Loucy (cell line): ENCODE data around the gene NAALADL2.

Experiments used
- H2AFZ ChIP-seq: fragments of 200-600 bp; sonication (generic); 2 replicates; pipeline ENCODE4 v1.6.0; 2016; ENCODE audit warnings: antibody characterized with exemption, mild to moderate bottlenecking, low read length, moderate library complexity
- H3F3A ChIP-seq: fragments of 200-600 bp; 2 replicates; pipeline ENCODE4 v1.6.0; 2016; ENCODE audit warnings: antibody characterized with exemption, low read depth, mild to moderate bottlenecking
- H3K27me3 ChIP-seq: fragments of 200-600 bp; sonication (generic); 2 replicates; pipeline ENCODE4 v1.6.1; 2014; ENCODE audit warnings: low read length, mild to moderate bottlenecking; ENCODE audit not compliant: insufficient read depth, poor library complexity, severe bottlenecking
- H3K36me3 ChIP-seq: fragments of 200-600 bp; sonication (generic); 2 replicates; pipeline ENCODE4 v1.6.1; 2016; ENCODE audit warnings: low read length; ENCODE audit not compliant: insufficient read depth
- H3K4me1 ChIP-seq: fragments of 200-600 bp; sonication (generic); 2 replicates; pipeline ENCODE4 v1.5.1; 2014; ENCODE audit warnings: low read length, mild to moderate bottlenecking; ENCODE audit not compliant: insufficient read depth, poor library complexity, severe bottlenecking
- H3K4me2 ChIP-seq: fragments of 200-600 bp; sonication (generic); 2 replicates; pipeline ENCODE4 v1.6.0; 2014; ENCODE audit warnings: antibody characterized with exemption, low read length, low read depth, mild to moderate bottlenecking; ENCODE audit not compliant: poor library complexity, severe bottlenecking
- H3K4me3 ChIP-seq: fragments of 200-600 bp; sonication (generic); 2 replicates; pipeline ENCODE4 v1.5.1; 2014; ENCODE audit warnings: low read length, mild to moderate bottlenecking, mixed read lengths; ENCODE audit not compliant: poor library complexity, severe bottlenecking
- H3K79me2 ChIP-seq: fragments of 200-600 bp; sonication (generic); 2 replicates; pipeline ENCODE4 v1.6.1; 2014; ENCODE audit warnings: low read length; ENCODE audit not compliant: insufficient read depth
- H3K9ac ChIP-seq: fragments of 200-600 bp; sonication (generic); 2 replicates; pipeline ENCODE4 v1.6.0; 2014; ENCODE audit warnings: mild to moderate bottlenecking, low read depth, low read length, moderate library complexity; ENCODE audit not compliant: poor library complexity, severe bottlenecking
- H3K9me2 ChIP-seq: fragments of 200-600 bp; sonication (generic); replicated peaks from 2 replicates; pipeline ENCODE4 v1.6.1; 2016; ENCODE audit warnings: low read depth, low read length, mixed read lengths
- H3K9me3 ChIP-seq: fragments of 200-600 bp; sonication (generic); 2 replicates; pipeline ENCODE4 v1.6.1; 2014; ENCODE audit warnings: mild to moderate bottlenecking, antibody characterized with exemption, low read length, low read depth; ENCODE audit not compliant: insufficient read depth
- H4K20me1 ChIP-seq: fragments of 200-600 bp; sonication (generic); 2 replicates; pipeline ENCODE4 v1.6.0; 2014; ENCODE audit warnings: antibody characterized with exemption, low read length, mild to moderate bottlenecking; ENCODE audit not compliant: insufficient read depth, poor library complexity, severe bottlenecking
- CTCF ChIP-seq: fragments of 200-600 bp; sonication (generic); conservative IDR thresholded peaks from 2 replicates; pipeline ENCODE4 v1.5.1; 2014; ENCODE audit warnings: mild to moderate bottlenecking, antibody characterized with exemption, low read length
- EZH2phosphoT487 ChIP-seq: fragments of 200-600 bp; IDR thresholded peaks from 2 replicates; pipeline ENCODE4 v1.6.1; 2018; ENCODE audit warnings: antibody characterized with exemption, mild to moderate bottlenecking, moderate library complexity, borderline replicate concordance

NAALADL2 gene

GRCh38 chr3:175476489-175476888 is 617.4 kb downstream of the NAALADL2 start:
- no peaks in the 10 kb centered on the region for H3K36me3 ChIP-seq
- H3K4me1 ChIP-seq, result no peaks in the 10 kb centered on the region
- no peaks in the 10 kb centered on the region for H3K9me3 ChIP-seq
- H3K4me3 ChIP-seq, result no peak overlapping the region
- H3K9me2 ChIP-seq, result no peaks in the 10 kb centered on the region
- TF ChIP-seq CTCF (no peak), EZH2phosphoT487 (no peak)
- H3K27me3 ChIP-seq, result no peaks in the 10 kb centered on the region
- H3K79me2 ChIP-seq, result no peaks in the 10 kb centered on the region
- no peaks in the 10 kb centered on the region for H3F3A ChIP-seq
- no peak overlapping the region for H2AFZ ChIP-seq
- no peaks in the 10 kb centered on the region for H4K20me1 ChIP-seq
- H3K9ac ChIP-seq, result no peak overlapping the region
- H3K4me2 ChIP-seq, result no peak overlapping the region

- Histone ChIP-seq H2AFZ (no peak overlapping the region), H3K9me3 (no peaks in the 10 kb centered on the region), H3K36me3 (no peaks in the 10 kb centered on the region), H3K4me3 (no peak overlapping the region), H3K79me2 (no peaks in the 10 kb centered on the region), H3K4me1 (no peaks in the 10 kb centered on the region), H4K20me1 (no peaks in the 10 kb centered on the region), H3K4me2 (no peak overlapping the region), H3K27me3 (no peaks in the 10 kb centered on the region), H3F3A (no peaks in the 10 kb centered on the region), H3K9me2 (no peaks in the 10 kb centered on the region), H3K9ac (no peak overlapping the region)
- no peak for TF ChIP-seq CTCF
- TF ChIP-seq EZH2phosphoT487, result no peak
These were observed 618.6 kb downstream of the NAALADL2 start for GRCh38 chr3:175477651-175478224.

DNA sequence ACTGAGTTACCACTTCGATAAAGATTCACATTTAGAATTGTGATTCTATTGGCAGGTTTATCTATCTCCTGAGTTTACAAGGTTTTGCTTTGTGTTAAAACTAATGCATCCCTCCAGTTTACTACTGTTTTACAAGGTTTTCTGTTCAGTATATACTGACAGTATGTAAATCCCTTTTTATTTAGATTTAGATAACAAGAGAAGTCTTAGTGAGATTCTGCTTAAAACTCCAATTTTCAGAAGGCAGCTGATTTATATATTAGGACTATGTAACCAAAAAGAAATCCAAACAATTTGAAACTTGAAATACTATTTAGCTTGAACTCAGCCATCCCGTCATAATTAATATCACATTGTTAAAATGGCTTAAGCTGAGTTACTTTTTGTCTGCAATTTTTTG is 619.2 kb downstream of the NAALADL2 start:
- TF ChIP-seq EZH2phosphoT487 (no peak), CTCF (no peak)
- Histone ChIP-seq H3K36me3 (no peaks in the 10 kb centered on the region), H3K27me3 (no peaks in the 10 kb centered on the region), H3F3A (no peaks in the 10 kb centered on the region), H3K4me1 (no peaks in the 10 kb centered on the region), H3K9me2 (no peaks in the 10 kb centered on the region), H2AFZ (no peak overlapping the region), H3K79me2 (no peaks in the 10 kb centered on the region), H3K9me3 (no peaks in the 10 kb centered on the region), H4K20me1 (no peaks in the 10 kb centered on the region), H3K4me2 (no peak overlapping the region), H3K4me3 (no peak overlapping the region), H3K9ac (no peak overlapping the region)
